Measurements from ENCODE around the gene CYBRD1. TPM values are rescaled to one million over a fixed set of nuclear protein-coding genes. Genes with fewer than 3 reads are reported as not detected.

The CYBRD1 gene
- total and polyA plus RNA-seq, 10 of the 15 experiments (the other 5 are each of a cell fraction or from before 2014, with no cell fraction given): 10.8 to 51.9 (median 29.6) TPM

DNA sequence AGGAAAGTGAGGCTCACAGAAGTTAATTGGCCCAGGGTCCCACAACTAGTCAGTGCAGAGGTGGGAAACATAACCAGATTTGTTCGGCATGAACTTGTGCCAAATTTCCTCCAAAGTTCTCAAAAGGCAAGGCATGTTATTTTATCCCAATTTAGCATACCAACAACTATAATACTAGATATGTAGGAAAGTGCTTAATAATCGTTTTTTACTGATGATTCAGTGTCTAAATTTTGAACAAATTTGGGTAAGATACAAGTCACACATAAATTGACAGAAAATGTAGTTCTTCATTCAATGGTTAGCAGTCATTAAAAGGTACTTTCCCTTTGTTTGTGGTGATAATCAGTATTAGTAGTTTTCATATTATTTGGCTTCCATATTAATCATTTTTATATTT lies 38.5 kb upstream of the CYBRD1 start:
- TF ChIP-seq NBN (IDR thresholded peaks at IDR 0.05): no peak
- TF ChIP-seq SIN3A (IDR thresholded peaks at IDR 0.05; ENCODE audit: low read depth, low read length): no peak
- TF ChIP-seq SMAD1 (IDR thresholded peaks at IDR 0.05; ENCODE audit: low read depth, partially characterized antibody): no peak
- TF ChIP-seq ZNF274 (IDR thresholded peaks at IDR 0.05; ENCODE audit: insufficient read depth, insufficient read length): no peak
- no peak for TF ChIP-seq POLR2AphosphoS2 (IDR thresholded peaks at IDR 0.05; ENCODE audit: low read depth, low read length)
- no peak for TF ChIP-seq POLR2AphosphoS5 (IDR thresholded peaks at IDR 0.05; ENCODE audit: low read length)
- TF ChIP-seq STAT1 (conservative IDR thresholded peaks at IDR 0.05): no peak
- TF ChIP-seq RCOR1 (conservative IDR thresholded peaks at IDR 0.05; ENCODE audit: low read depth, low read length): no peak
- no peak for TF ChIP-seq ZNF622 (IDR thresholded peaks at IDR 0.05)
- TF ChIP-seq JUND (IDR thresholded peaks at IDR 0.05; ENCODE audit: low read depth, low read length): no peak
- no peak for TF ChIP-seq ZZZ3 (IDR thresholded peaks at IDR 0.05; ENCODE audit: control insufficient read depth, insufficient read length, low read depth)
- TF ChIP-seq RB1 (IDR thresholded peaks at IDR 0.05; ENCODE audit: borderline replicate concordance): no peak
- TF ChIP-seq, protein P1, sequence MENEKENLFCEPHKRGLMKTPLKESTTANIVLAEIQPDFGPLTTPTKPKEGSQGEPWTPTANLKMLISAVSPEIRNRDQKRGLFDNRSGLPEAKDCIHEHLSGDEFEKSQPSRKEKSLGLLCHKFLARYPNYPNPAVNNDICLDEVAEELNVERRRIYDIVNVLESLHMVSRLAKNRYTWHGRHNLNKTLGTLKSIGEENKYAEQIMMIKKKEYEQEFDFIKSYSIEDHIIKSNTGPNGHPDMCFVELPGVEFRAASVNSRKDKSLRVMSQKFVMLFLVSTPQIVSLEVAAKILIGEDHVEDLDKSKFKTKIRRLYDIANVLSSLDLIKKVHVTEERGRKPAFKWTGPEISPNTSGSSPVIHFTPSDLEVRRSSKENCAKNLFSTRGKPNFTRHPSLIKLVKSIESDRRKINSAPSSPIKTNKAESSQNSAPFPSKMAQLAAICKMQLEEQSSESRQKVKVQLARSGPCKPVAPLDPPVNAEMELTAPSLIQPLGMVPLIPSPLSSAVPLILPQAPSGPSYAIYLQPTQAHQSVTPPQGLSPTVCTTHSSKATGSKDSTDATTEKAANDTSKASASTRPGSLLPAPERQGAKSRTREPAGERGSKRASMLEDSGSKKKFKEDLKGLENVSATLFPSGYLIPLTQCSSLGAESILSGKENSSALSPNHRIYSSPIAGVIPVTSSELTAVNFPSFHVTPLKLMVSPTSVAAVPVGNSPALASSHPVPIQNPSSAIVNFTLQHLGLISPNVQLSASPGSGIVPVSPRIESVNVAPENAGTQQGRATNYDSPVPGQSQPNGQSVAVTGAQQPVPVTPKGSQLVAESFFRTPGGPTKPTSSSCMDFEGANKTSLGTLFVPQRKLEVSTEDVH (IDR thresholded peaks at IDR 0.05; ENCODE audit: low read depth, partially characterized antibody): no peak
- TF ChIP-seq CREB1 (IDR thresholded peaks at IDR 0.05; ENCODE audit: low read depth): no peak
- TF ChIP-seq TCF7 (IDR thresholded peaks at IDR 0.05; ENCODE audit: borderline replicate concordance): no peak
- WGBS (ENCODE audit: insufficient coverage, insufficient replicate concordance, low lambda C conversion rate, missing lambda C conversion rate): 50% methylated on average over 2 of the region's 2 CpGs
- FAIRE-seq: no peak

More for the DNA sequence above, 38.5 kb upstream of the CYBRD1 start:
- POLR2A ChIA-PET: no interaction called here
- Histone ChIP-seq H3K4me2 (ENCODE audit: control insufficient read depth, insufficient read depth) (no peak overlapping the region), H3K27ac (ENCODE audit: control insufficient read depth, insufficient read depth) (no peak overlapping the region), H3K36me3 (ENCODE audit: control insufficient read depth in 2 of 2, insufficient read depth in 2 of 2, low read length in 1 of 2) (peaks cover 4 to 11% of the 10 kb centered on the region in 2 experiments; a peak in 3 of 4 replicates), H3K79me2 (ENCODE audit: control insufficient read depth, insufficient read depth, low read length) (no peaks in the 10 kb centered on the region), H3K4me1 (ENCODE audit: control insufficient read depth, insufficient read depth, low read length) (peaks cover 35% of the 10 kb centered on the region), H3K4me3 (no peak overlapping the region), H4K20me1 (ENCODE audit: control insufficient read depth, insufficient read depth) (no peaks in the 10 kb centered on the region), H2AFZ (ENCODE audit: control insufficient read depth, low read depth, low read length) (no peak overlapping the region), H3K27me3 (replicated peaks in 1 of 2; ENCODE audit: control insufficient read depth in 2 of 2, insufficient read depth in 2 of 2, low read length in 1 of 2) (no peaks in the 10 kb centered on the region), H3K9ac (ENCODE audit: control insufficient read depth, insufficient read depth, low read length) (no peak overlapping the region), H3K9me3 (replicated peaks; ENCODE audit: control insufficient read depth, insufficient read depth, low read length) (peaks cover 3% of the 10 kb centered on the region; the same call in 1 of the 3 replicates)
- CTCF ChIA-PET: interaction anchor here (1.7 kb wide), 1 partner anchor 12 kb away, joined by 4 read pairs; no protein-coding TSS in a partner anchor
- ATAC-seq (no peak), DNase-seq (ENCODE audit: low read depth, low spot score) (no peak)
- in situ Hi-C loops (cut with MboI): no loop called here
- intact Hi-C loops (cut with micrococcal nuclease; ENCODE audit: unreplicated experiment): no loop called here
- SMC1A ChIA-PET (ENCODE audit: uncharacterized antibody, unreplicated experiment): no interaction called here
- RAD21 ChIA-PET (ENCODE audit: unreplicated experiment): no interaction called here
- no TSS peak for BruUV-seq (replicated peaks)
